Effector memory CD4-positive, alpha-beta T cell (primary cell): ENCODE measurements around the gene AKNA.

ENCODE experiments used
- DNase-seq, 3 donors: peaks; one replicate each; pipeline ENCODE4 v3.0.0-alpha.2; 2020
- H3K27ac ChIP-seq: 2 replicates; pipeline ENCODE4 v1.7.0; 2013; ENCODE audit warnings: mild to moderate bottlenecking, low read length, moderate library complexity; ENCODE audit not compliant: insufficient read depth, poor library complexity, severe bottlenecking
- H3K27me3 ChIP-seq: replicated peaks from 2 replicates; pipeline ENCODE4 v1.7.0; 2013; ENCODE audit warnings: mild to moderate bottlenecking, low read length; ENCODE audit not compliant: insufficient read depth, control insufficient read depth, poor library complexity, severe bottlenecking
- H3K36me3 ChIP-seq: 2 replicates; pipeline ENCODE4 v1.7.0; 2013; ENCODE audit warnings: mild to moderate bottlenecking, low read length, moderate library complexity; ENCODE audit not compliant: control insufficient read depth, insufficient read depth
- H3K4me1 ChIP-seq: 2 replicates; pipeline ENCODE4 v1.7.0; 2013; ENCODE audit warnings: low read length, mild to moderate bottlenecking; ENCODE audit not compliant: control insufficient read depth, insufficient read depth, poor library complexity, severe bottlenecking
- H3K4me3 ChIP-seq: 2 replicates; pipeline ENCODE4 v1.7.0; 2013; ENCODE audit warnings: low read length, low read depth, mild to moderate bottlenecking; ENCODE audit not compliant: insufficient read depth, poor library complexity, severe bottlenecking
- H3K9me3 ChIP-seq: 2 replicates; pipeline ENCODE4 v1.7.0; 2013; ENCODE audit warnings: mild to moderate bottlenecking, low read length, moderate library complexity; ENCODE audit not compliant: control insufficient read depth

AKNA gene

DNA sequence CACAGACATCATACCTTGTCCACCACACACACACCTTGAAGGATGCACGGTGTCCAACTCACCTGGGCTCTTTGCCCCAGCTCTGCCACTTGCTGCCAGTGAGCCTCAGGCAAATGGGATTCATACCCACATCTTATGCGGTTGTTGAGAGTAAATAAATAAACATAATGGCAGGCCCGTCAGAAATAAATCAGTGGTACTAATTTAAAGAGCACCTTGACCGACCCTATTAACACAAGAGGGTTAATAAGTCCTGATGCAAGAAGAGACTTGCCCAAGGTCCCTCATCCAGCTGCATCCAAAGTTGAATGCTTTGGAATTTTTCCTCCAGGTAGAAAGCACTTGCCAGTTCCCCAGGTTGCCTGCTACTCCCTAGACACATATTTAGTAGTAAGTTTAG is 11.6 kb upstream of the AKNA start:
- H3K27ac ChIP-seq, result no peak overlapping the region
- no peaks in the 10 kb centered on the region for H3K36me3 ChIP-seq
- H3K4me1 ChIP-seq, result peaks cover 27% of the 10 kb centered on the region
- no peaks in the 10 kb centered on the region for H3K9me3 ChIP-seq
- no peak overlapping the region for H3K4me3 ChIP-seq
- H3K27me3 ChIP-seq, result no peaks in the 10 kb centered on the region
- DNase-seq, result no peak

DNA sequence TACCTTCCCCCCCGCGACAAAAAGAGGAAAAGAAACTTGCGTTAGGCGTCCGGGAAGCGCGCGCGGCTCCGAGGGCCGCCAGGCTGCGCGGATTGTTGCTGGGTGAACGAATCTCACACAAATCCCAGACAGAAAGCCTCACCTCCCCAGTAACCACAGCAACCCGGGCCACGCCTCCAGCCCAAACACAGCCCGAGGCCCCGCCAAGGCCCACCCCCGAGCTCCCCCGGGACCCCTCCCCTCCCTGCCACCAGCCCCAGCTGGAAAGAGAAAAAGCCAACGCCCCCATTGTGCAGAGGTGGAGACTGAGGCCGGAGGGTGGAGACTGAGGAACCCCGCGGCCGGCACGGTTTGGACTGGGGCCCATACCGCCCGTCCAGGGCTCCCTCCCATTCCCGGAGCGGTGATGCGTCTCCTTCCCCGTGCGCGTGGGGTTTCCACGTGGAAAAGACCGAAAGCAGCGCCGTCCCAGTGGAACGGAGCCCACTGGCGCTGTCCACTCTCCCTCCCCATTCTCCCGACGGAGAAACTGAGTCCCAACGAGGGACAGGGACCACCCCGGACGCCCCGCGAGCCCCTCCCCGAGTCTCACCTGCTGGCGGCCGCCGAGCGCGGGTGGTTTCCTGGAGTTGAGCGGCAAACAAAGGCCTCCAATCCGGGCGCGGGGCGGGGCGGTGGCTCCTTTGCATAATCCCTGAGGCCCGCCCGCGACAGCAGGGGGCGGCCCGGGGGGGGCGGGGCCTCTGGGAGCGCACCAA is 10.2 kb upstream of the AKNA start:
- Histone ChIP-seq H3K27me3 (no peaks in the 10 kb centered on the region), H3K4me1 (peaks cover 29% of the 10 kb centered on the region), H3K9me3 (no peaks in the 10 kb centered on the region), H3K4me3 (peak overlapping the region; percentile 95), H3K27ac (peak overlapping the region; percentile 99), H3K36me3 (no peaks in the 10 kb centered on the region)
- DNase-seq, result peak; percentile 90 to 93 (median 90)

DNA sequence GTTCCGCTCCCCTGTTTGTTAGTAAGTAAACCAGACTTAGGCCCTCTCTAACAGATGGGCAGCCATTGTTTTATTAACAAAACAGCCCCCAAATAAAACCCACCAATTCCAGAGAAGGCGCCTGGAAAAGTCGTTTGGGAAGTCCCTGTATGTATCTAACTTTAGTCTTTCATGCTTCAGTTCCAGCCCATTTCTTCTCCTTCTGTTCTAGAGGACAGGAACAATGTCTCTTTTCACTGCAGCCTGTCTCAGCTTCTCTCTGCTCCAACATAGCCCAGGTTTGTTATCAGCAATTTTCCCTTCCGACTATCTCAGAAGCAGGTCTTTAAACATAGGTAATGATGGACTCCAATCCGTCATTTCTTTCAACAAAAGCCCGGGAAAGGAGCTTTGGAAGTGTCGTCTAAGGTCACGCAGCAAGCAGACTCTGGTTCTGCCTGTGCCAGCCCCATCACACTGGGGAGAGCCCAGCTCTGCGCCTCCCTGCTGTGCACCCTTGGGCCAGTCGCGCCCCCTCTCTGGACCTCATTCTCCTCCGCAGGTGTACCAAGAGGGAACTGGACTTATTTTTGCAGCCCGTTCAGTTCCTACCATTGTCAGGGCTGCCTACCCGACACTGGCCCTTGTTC is 9.6 kb upstream of the AKNA start:
- no peaks in the 10 kb centered on the region for H3K36me3 ChIP-seq
- peaks cover 36% of the 10 kb centered on the region for H3K4me1 ChIP-seq
- peak overlapping the region; percentile 95 for H3K4me3 ChIP-seq
- no peaks in the 10 kb centered on the region for H3K9me3 ChIP-seq
- H3K27ac ChIP-seq, result peak overlapping the region; percentile 99
- DNase-seq, result no peak
- no peaks in the 10 kb centered on the region for H3K27me3 ChIP-seq

DNA sequence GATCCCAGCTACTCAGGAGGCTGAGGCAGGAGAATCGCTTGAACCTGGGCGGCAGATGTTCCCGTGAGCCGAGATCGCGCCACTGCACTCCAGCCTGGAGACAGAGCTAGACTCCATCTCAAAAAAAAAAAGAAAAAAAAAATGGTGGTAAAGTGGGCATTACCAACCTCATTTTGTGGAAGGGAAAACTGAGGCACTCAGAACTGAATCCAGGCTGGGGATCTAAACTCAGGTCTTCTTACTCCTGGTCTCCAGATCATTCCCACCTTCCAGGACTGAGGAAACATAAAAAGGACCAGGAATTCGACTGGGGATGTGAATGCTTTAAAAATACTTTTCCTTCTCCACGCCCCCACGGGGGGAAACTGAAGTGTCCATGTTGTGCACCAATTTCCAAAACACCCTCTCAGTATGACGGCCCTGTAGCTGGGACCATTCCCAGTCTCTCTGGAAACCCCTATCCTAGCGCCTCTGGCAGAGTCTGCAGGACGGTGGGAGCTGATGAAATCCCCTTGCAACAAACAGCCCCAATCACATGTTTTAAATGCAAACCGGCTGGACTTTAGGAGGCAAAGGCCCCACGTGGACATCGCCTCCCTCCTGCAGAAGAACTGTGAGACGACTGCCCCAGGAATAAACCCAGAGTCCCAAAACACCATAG is 8.9 kb upstream of the AKNA start:
- Histone ChIP-seq H3K4me1 (peaks cover 39% of the 10 kb centered on the region), H3K9me3 (no peaks in the 10 kb centered on the region), H3K4me3 (peak overlapping the region; percentile 95), H3K27me3 (no peaks in the 10 kb centered on the region), H3K36me3 (no peaks in the 10 kb centered on the region), H3K27ac (peak overlapping the region; percentile 99)
- no peak for DNase-seq

DNA sequence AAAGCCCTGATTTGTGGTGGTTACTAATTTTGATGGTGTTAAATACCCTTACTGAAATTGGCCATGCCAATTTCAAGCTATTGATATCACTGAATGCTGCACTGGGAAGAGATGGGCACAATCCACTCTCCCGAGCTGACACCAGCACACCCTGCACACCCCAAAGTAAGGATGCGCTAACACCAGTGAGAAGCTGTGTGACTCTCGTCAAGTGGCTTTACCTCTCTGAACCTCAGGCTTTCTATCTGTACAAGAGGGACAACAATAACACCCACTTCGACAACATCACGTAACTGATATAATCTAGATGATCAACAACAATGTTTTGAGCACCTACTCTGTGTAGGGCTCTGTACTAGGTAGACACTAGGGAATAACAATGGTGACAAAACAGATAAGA is 8.0 kb upstream of the AKNA start:
- no peak overlapping the region for H3K4me3 ChIP-seq
- H3K27me3 ChIP-seq, result no peaks in the 10 kb centered on the region
- H3K27ac ChIP-seq, result peak overlapping the region; percentile 12
- DNase-seq, result no peak
- peaks cover 46% of the 10 kb centered on the region for H3K4me1 ChIP-seq
- no peaks in the 10 kb centered on the region for H3K9me3 ChIP-seq
- no peaks in the 10 kb centered on the region for H3K36me3 ChIP-seq

DNA sequence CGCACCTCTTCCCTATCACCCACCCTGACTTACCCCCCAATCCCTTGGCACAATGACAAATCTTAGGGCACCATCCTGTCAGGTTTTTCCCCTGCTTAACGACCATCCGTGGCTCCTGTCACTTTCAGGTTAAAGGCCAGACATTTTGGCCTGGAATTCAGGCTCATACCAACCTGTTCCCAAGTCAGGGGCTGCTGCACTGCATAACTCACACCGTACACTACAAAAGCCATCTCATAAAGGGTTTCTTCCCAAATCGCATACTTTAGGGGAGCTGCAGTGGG is 7.5 kb upstream of the AKNA start:
- Histone ChIP-seq H3K4me1 (peaks cover 50% of the 10 kb centered on the region), H3K9me3 (no peaks in the 10 kb centered on the region), H3K36me3 (no peaks in the 10 kb centered on the region), H3K27ac (peak overlapping the region; percentile 24), H3K4me3 (no peak overlapping the region), H3K27me3 (no peaks in the 10 kb centered on the region)
- no peak for DNase-seq

DNA sequence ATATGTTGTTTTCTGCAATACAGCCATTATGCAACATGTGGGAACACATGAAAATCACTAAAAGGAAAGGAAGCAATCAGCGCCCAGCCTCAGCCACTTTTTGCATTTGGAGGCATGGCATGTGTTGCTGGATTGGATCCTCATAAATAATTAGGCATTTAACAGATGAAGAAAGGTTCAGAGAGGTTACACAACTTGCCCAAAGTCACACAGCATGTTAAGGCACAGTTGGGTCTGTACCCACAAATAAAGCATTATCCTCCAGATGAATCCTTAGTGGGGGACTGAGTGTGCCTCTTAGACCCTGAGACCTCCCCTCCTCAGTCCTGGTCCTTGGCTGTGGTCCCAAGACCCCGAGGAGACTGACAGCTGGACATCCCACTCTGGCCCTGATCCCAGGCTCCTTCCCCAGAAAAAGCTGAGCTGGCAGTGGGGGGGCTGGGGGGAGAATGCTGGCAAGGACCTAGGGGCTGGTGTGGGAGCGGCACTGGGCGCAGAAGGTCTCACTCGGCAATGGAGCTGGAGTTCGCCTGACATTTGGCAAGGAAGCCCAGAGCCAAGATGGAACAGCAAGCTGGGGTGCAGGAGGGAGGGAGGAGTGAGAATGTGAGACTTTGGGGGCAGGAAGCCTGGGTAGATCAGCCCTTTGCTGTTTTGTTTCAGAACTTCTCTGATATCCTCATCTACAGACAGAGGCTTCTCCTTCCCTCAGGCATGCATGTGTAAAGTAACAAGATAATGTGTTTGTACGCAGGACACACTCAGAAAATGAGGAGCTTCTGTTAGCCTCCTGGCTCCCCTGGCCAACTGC is 6.9 kb upstream of the AKNA start:
- Histone ChIP-seq H3K27ac (peak overlapping the region; percentile 24), H3K4me1 (peaks cover 56% of the 10 kb centered on the region), H3K36me3 (no peaks in the 10 kb centered on the region)

DNA sequence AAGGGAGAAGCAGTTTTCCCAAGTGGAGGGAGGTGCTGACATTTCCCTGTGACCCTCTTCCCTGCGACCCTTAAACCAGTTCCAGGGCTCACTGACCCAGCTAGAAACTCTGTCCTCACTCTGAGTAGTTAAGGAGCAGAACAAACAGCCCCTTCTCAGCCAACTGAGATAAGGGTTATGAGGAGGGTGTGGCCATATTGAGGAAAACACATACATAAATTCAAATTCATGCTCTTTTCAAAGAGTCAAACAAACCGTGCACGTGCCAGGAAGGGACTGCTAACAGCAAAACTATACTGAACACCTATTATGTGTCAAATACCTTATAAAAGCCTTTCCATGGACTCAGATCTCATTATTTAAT is 4.9 kb upstream of the AKNA start:
- peak overlapping the region; percentile 19 for H3K27ac ChIP-seq
- no peaks in the 10 kb centered on the region for H3K27me3 ChIP-seq
- DNase-seq, result no peak
- peaks cover 74% of the 10 kb centered on the region for H3K4me1 ChIP-seq
- H3K36me3 ChIP-seq, result no peaks in the 10 kb centered on the region
- H3K4me3 ChIP-seq, result no peak overlapping the region
- H3K9me3 ChIP-seq, result no peaks in the 10 kb centered on the region

More for the DNA sequence above, 6.9 kb upstream of the AKNA start:
- no peak for DNase-seq
- no peak overlapping the region for H3K4me3 ChIP-seq
- H3K27me3 ChIP-seq, result no peaks in the 10 kb centered on the region
- no peaks in the 10 kb centered on the region for H3K9me3 ChIP-seq

DNA sequence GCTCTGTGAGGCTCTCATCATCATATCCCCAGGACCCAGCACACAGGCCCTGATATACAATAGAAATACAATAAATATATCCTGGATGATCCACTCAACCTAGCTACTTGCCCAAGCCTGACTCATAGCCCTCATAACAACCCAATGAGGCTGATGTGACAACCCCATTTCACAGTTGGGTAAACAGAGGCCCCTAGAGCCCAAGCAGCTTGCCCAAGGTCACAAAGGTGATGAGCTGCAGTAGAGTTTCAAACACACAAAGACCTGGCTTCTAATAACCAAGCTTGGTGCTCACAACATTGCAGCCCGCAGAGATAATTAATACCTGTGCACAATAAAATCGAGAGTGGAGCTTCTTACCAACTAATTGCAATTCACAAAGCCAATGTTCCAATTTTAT is 3.2 kb upstream of the AKNA start:
- peak overlapping the region; percentile 97 for H3K27ac ChIP-seq
- H3K27me3 ChIP-seq, result no peaks in the 10 kb centered on the region
- H3K36me3 ChIP-seq, result no peaks in the 10 kb centered on the region
- peaks cover 66% of the 10 kb centered on the region for H3K4me1 ChIP-seq
- no peak overlapping the region for H3K4me3 ChIP-seq
- DNase-seq, result no peak
- no peaks in the 10 kb centered on the region for H3K9me3 ChIP-seq
